Activated naive CD4-positive, alpha-beta T cell treated with anti-CD3 and anti-CD28 coated beads, Interleukin-2, amount 10 ng/mL, durations not matched to agents 7 days and 5 days (primary cell): ENCODE data around the gene UCN3.

Experiments used
- CTCF ChIA-PET: fragments of 350-600 bp; sonication (Branson Sonifier 250); formaldehyde crosslinking; loops from one replicate; lab custom pipeline; 2021; ENCODE audit warnings: antibody characterized with exemption; lab: Charles Lee
- DNase-seq: peaks from one replicate; pipeline ENCODE4 v3.0.0-alpha.2; 2020
- H3K27ac Mint-ChIP-seq: one replicate; pipeline ENCODE4 v1.8.0; 2021; ENCODE audit warnings: mild to moderate bottlenecking, moderate library complexity, mixed read lengths
- H3K27me3 Mint-ChIP-seq: one replicate; pipeline ENCODE4 v1.8.0; 2021; ENCODE audit warnings: mild to moderate bottlenecking, mixed read lengths
- H3K36me3 Mint-ChIP-seq: one replicate; pipeline ENCODE4 v1.8.0; 2021; ENCODE audit warnings: mixed read lengths
- H3K4me1 Mint-ChIP-seq: one replicate; pipeline ENCODE4 v1.8.0; 2021; ENCODE audit warnings: mixed read lengths
- H3K4me3 Mint-ChIP-seq: one replicate; pipeline ENCODE4 v1.8.0; 2021; ENCODE audit warnings: mild to moderate bottlenecking, moderate library complexity, mixed read lengths
- H3K9me3 Mint-ChIP-seq: one replicate; pipeline ENCODE4 v1.8.0; 2021; ENCODE audit warnings: mixed read lengths

Gene UCN3

GRCh38 chr10:5349362-5349761 lies 15.4 kb upstream of the UCN3 start:
- Mint-ChIP-seq H3K27ac (no peak overlapping the region), H3K36me3 (peaks cover 1% of the 10 kb centered on the region), H3K9me3 (no peaks in the 10 kb centered on the region), H3K4me1 (no peaks in the 10 kb centered on the region), H3K27me3 (peaks cover 5% of the 10 kb centered on the region), H3K4me3 (no peak overlapping the region)
- CTCF ChIA-PET, result no interaction called here
- no peak for DNase-seq

GRCh38 chr10:5354068-5354467 lies 10.7 kb upstream of the UCN3 start:
- H3K36me3 Mint-ChIP-seq, result peaks cover 1% of the 10 kb centered on the region
- H3K4me3 Mint-ChIP-seq, result no peak overlapping the region
- no peaks in the 10 kb centered on the region for H3K27me3 Mint-ChIP-seq
- no peak for DNase-seq
- peaks cover 13% of the 10 kb centered on the region for H3K4me1 Mint-ChIP-seq
- no peaks in the 10 kb centered on the region for H3K9me3 Mint-ChIP-seq
- H3K27ac Mint-ChIP-seq, result no peak overlapping the region
- CTCF ChIA-PET, result no interaction called here

GRCh38 chr10:5355594-5356301 lies 9.0 kb upstream of the UCN3 start:
- Mint-ChIP-seq H3K36me3 (no peaks in the 10 kb centered on the region), H3K4me1 (peaks cover 13% of the 10 kb centered on the region), H3K27ac (no peak overlapping the region), H3K27me3 (no peaks in the 10 kb centered on the region), H3K9me3 (no peaks in the 10 kb centered on the region), H3K4me3 (no peak overlapping the region)
- CTCF ChIA-PET, result no interaction called here
- DNase-seq, result no peak

- DNase-seq, result no peak
- CTCF ChIA-PET, result no interaction called here
- Mint-ChIP-seq H3K36me3 (no peaks in the 10 kb centered on the region), H3K27me3 (no peaks in the 10 kb centered on the region), H3K4me1 (peaks cover 13% of the 10 kb centered on the region), H3K4me3 (no peak overlapping the region), H3K27ac (no peak overlapping the region), H3K9me3 (no peaks in the 10 kb centered on the region)
Measured at GRCh38 chr10:5356302-5356763, 8.4 kb upstream of the UCN3 start.

GRCh38 chr10:5360318-5360915 lies 4.3 kb upstream of the UCN3 start:
- H3K27ac Mint-ChIP-seq, result no peak overlapping the region
- H3K4me1 Mint-ChIP-seq, result peaks cover 13% of the 10 kb centered on the region
- no peak for DNase-seq
- CTCF ChIA-PET, result no interaction called here
- H3K27me3 Mint-ChIP-seq, result peaks cover 21% of the 10 kb centered on the region
- no peak overlapping the region for H3K4me3 Mint-ChIP-seq
- H3K9me3 Mint-ChIP-seq, result no peaks in the 10 kb centered on the region
- H3K36me3 Mint-ChIP-seq, result no peaks in the 10 kb centered on the region

- Mint-ChIP-seq H3K4me1 (peaks cover under 1% of the 10 kb centered on the region), H3K36me3 (no peaks in the 10 kb centered on the region), H3K9me3 (no peaks in the 10 kb centered on the region), H3K27me3 (peaks cover 34% of the 10 kb centered on the region), H3K4me3 (no peak overlapping the region), H3K27ac (no peak overlapping the region)
- no peak for DNase-seq
- CTCF ChIA-PET, result interaction anchor here (1.0 kb wide), 1 partner anchor 22 kb away, joined by 3 read pairs; no protein-coding TSS in a partner anchor
Measured at GRCh38 chr10:5361966-5362365, 2.8 kb upstream of the UCN3 start.

GRCh38 chr10:5362873-5363272 lies 1.9 kb upstream of the UCN3 start:
- Mint-ChIP-seq H3K9me3 (no peaks in the 10 kb centered on the region), H3K4me1 (no peaks in the 10 kb centered on the region), H3K4me3 (no peak overlapping the region), H3K27me3 (peaks cover 39% of the 10 kb centered on the region), H3K27ac (no peak overlapping the region), H3K36me3 (no peaks in the 10 kb centered on the region)
- DNase-seq, result no peak
- CTCF ChIA-PET, result no interaction called here

GRCh38 chr10:5364374-5364773 lies 392 bp upstream of the UCN3 start:
- H3K4me1 Mint-ChIP-seq, result no peaks in the 10 kb centered on the region
- H3K36me3 Mint-ChIP-seq, result no peaks in the 10 kb centered on the region
- H3K27me3 Mint-ChIP-seq, result peaks cover 45% of the 10 kb centered on the region
- H3K9me3 Mint-ChIP-seq, result no peaks in the 10 kb centered on the region
- no peak overlapping the region for H3K4me3 Mint-ChIP-seq
- CTCF ChIA-PET, result no interaction called here
- H3K27ac Mint-ChIP-seq, result no peak overlapping the region
- DNase-seq, result no peak

- Mint-ChIP-seq H3K27ac (no peak overlapping the region), H3K4me1 (no peaks in the 10 kb centered on the region), H3K9me3 (peaks cover 13% of the 10 kb centered on the region), H3K36me3 (no peaks in the 10 kb centered on the region), H3K27me3 (peaks cover 45% of the 10 kb centered on the region), H3K4me3 (no peak overlapping the region)
- no peak for DNase-seq
- CTCF ChIA-PET, result no interaction called here
Measured at GRCh38 chr10:5365928-5366327, 1.2 kb downstream of the UCN3 start.

GRCh38 chr10:5369362-5370158 lies 4.8 kb downstream of the UCN3 start:
- Mint-ChIP-seq H3K4me1 (no peaks in the 10 kb centered on the region), H3K4me3 (no peak overlapping the region), H3K27me3 (peaks cover 36% of the 10 kb centered on the region), H3K27ac (no peak overlapping the region), H3K9me3 (peaks cover 17% of the 10 kb centered on the region), H3K36me3 (no peaks in the 10 kb centered on the region)
- CTCF ChIA-PET, result interaction anchor here (1.1 kb wide), 1 partner anchor 254 kb away, joined by 3 read pairs; no protein-coding TSS in a partner anchor
- DNase-seq, result no peak

- no peaks in the 10 kb centered on the region for H3K36me3 Mint-ChIP-seq
- CTCF ChIA-PET, result no interaction called here
- DNase-seq, result no peak
- peaks cover 29% of the 10 kb centered on the region for H3K27me3 Mint-ChIP-seq
- no peak overlapping the region for H3K27ac Mint-ChIP-seq
- no peak overlapping the region for H3K4me3 Mint-ChIP-seq
- no peaks in the 10 kb centered on the region for H3K4me1 Mint-ChIP-seq
- H3K9me3 Mint-ChIP-seq, result peaks cover 17% of the 10 kb centered on the region
Measured at GRCh38 chr10:5370493-5371352, 6.0 kb downstream of the UCN3 start.

GRCh38 chr10:5373307-5373706 lies 8.5 kb downstream of the UCN3 start:
- H3K4me1 Mint-ChIP-seq, result no peaks in the 10 kb centered on the region
- H3K9me3 Mint-ChIP-seq, result peaks cover 17% of the 10 kb centered on the region
- H3K27me3 Mint-ChIP-seq, result peaks cover 10% of the 10 kb centered on the region
- H3K27ac Mint-ChIP-seq, result no peak overlapping the region
- CTCF ChIA-PET, result no interaction called here
- no peak overlapping the region for H3K4me3 Mint-ChIP-seq
- no peaks in the 10 kb centered on the region for H3K36me3 Mint-ChIP-seq
- DNase-seq, result no peak

GRCh38 chr10:5373891-5374611 lies 9.3 kb downstream of the UCN3 start:
- no peaks in the 10 kb centered on the region for H3K4me1 Mint-ChIP-seq
- CTCF ChIA-PET, result no interaction called here
- H3K36me3 Mint-ChIP-seq, result no peaks in the 10 kb centered on the region
- peaks cover 17% of the 10 kb centered on the region for H3K9me3 Mint-ChIP-seq
- no peak overlapping the region for H3K4me3 Mint-ChIP-seq
- DNase-seq, result no peak
- H3K27me3 Mint-ChIP-seq, result peaks cover 8% of the 10 kb centered on the region
- H3K27ac Mint-ChIP-seq, result no peak overlapping the region
